GM18517 (cell line): Measurements from ENCODE around the gene MRLN.
"Not testable (repeated sequence)": the region's sequence is repeated elsewhere in the genome, so short reads cannot be mapped to it uniquely, and the experiment has no call there.

Source experiments
- ATAC-seq: cut with Tn5 transposase; IDR thresholded peaks from one replicate; pipeline ENCODE4 v1.9.1; 2021; ENCODE audit warnings: mild to moderate bottlenecking, moderate library complexity; ENCODE audit not compliant: unreplicated experiment

The MRLN gene

GRCh38 chr10:59748834-59749233 lies 4.4 kb downstream of the MRLN start:
- ATAC-seq: no peak

GRCh38 chr10:59745163-59745650 lies 8.0 kb downstream of the MRLN start:
- ATAC-seq: no peak

GRCh38 chr10:59744762-59745161 lies 8.5 kb downstream of the MRLN start:
- ATAC-seq: not testable (repeated sequence)

GRCh38 chr10:59744156-59744555 lies 9.1 kb downstream of the MRLN start:
- ATAC-seq: not testable (repeated sequence)

GRCh38 chr10:59741583-59741982 lies 11.7 kb downstream of the MRLN start:
- ATAC-seq: no peak

- ATAC-seq: no peak
Observed at GRCh38 chr10:59741048-59741447, 12.2 kb downstream of the MRLN start.

- no peak for ATAC-seq
Observed at GRCh38 chr10:59736749-59737148, 16.5 kb downstream of the MRLN start.

GRCh38 chr10:59735296-59735695 lies 18.0 kb downstream of the MRLN start:
- ATAC-seq: no peak

- no peak for ATAC-seq
Observed at GRCh38 chr10:59734014-59734462, 19.2 kb downstream of the MRLN start.

- ATAC-seq: not testable (repeated sequence)
Observed at GRCh38 chr10:59733321-59734013, 19.8 kb downstream of the MRLN start.

- not testable (repeated sequence) for ATAC-seq
Observed at GRCh38 chr10:59732849-59733248, 20.4 kb downstream of the MRLN start.

- ATAC-seq: not testable (repeated sequence)
Observed at GRCh38 chr10:59729167-59729566, 24.1 kb downstream of the MRLN start.

- no peak for ATAC-seq
Observed at GRCh38 chr10:59724098-59724938, 28.9 kb downstream of the MRLN start.

GRCh38 chr10:59720377-59720776 lies 32.9 kb downstream of the MRLN start:
- ATAC-seq: no peak

- no peak for ATAC-seq
Observed at GRCh38 chr10:59719374-59719773, 33.9 kb downstream of the MRLN start.

GRCh38 chr10:59718257-59718656 lies 35.0 kb downstream of the MRLN start:
- no peak for ATAC-seq

- no peak for ATAC-seq
Observed at GRCh38 chr10:59713196-59713821, 39.9 kb downstream of the MRLN start.

GRCh38 chr10:59711871-59712494 lies 41.3 kb downstream of the MRLN start:
- no peak for ATAC-seq

GRCh38 chr10:59709395-59710125 lies 43.7 kb downstream of the MRLN start, which contains the start of gene SLC16A9:
Gene SLC16A9 (minus strand): TSS chr10:59709850. CDS start chr10:59684291, 25,559 bp downstream.
- peak; percentile 82 for ATAC-seq

GRCh38 chr10:59708816-59709394 lies 44.4 kb downstream of the MRLN start:
- ATAC-seq: no peak
